Measurements from ENCODE around the gene EED. TPM values are rescaled to one million over a fixed set of nuclear protein-coding genes. Genes with fewer than 3 reads are reported as not detected.
A peak's percentile ranks its signal among the peaks of the same experiment; 100 is the strongest.

Gene EED
- total and polyA plus RNA-seq, 9 of the 15 experiments (the other 6 are each of a cell fraction or from before 2014, with no cell fraction given) = 33.0 to 110 (median 55.1) TPM

DNA sequence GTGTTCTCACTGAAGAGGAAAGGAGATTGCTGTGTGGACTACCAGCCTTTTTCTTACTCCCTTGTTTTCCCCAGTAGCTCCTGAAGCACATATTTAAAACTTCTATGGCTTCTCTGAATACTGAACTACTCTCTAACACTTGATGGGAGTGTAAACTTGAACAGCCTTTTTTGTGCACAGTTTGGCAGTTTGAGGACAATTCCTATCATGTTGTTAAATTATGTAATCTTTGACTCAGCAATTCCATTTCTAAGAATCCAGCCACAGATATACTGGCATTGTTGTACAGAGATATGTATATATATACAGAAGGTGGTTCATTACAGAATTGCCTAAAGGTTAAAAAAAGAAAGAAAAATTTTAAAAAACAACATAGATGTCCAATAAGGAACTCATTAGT is 47.1 kb upstream of the EED start (continued):
- TF ChIP-seq, protein P1, sequence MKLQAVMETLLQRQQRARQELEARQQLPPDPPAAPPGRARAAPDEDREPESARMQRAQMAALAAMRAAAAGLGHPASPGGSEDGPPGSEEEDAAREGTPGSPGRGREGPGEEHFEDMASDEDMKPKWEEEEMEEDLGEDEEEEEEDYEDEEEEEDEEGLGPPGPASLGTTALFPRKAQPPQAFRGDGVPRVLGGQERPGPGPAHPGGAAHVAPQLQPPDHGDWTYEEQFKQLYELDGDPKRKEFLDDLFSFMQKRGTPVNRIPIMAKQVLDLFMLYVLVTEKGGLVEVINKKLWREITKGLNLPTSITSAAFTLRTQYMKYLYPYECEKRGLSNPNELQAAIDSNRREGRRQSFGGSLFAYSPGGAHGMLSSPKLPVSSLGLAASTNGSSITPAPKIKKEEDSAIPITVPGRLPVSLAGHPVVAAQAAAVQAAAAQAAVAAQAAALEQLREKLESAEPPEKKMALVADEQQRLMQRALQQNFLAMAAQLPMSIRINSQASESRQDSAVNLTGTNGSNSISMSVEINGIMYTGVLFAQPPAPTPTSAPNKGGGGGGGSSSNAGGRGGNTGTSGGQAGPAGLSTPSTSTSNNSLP (IDR thresholded peaks at IDR 0.05; ENCODE audit: borderline replicate concordance, low read depth, low read length) = 0 out of 2 replicates have a peak, but pooled peaks have one; percentile 38
- TF ChIP-seq ZNF263 (CRISPR knock-in tag; IDR thresholded peaks at IDR 0.05; ENCODE audit: borderline replicate concordance) (no peak), NFE2 (IDR thresholded peaks at IDR 0.05; ENCODE audit: low read depth) (peak; percentile 89), HNRNPLL (IDR thresholded peaks at IDR 0.05; ENCODE audit: low read depth, low read length, poor library complexity, severe bottlenecking) (no peak), TCF3 (CRISPR knock-in tag; IDR thresholded peaks at IDR 0.05) (peak; percentile 37; the same call in 1 of the 2 replicates), SMAD1 (IDR thresholded peaks at IDR 0.05; ENCODE audit: low read depth, low read length, partially characterized antibody) (peak; percentile 38), SMARCA4 (IDR thresholded peaks at IDR 0.05) (peak; percentile 63; the same call in 1 of the 2 replicates), ZNF76 (CRISPR knock-in tag; IDR thresholded peaks at IDR 0.05; ENCODE audit: borderline replicate concordance) (no peak), RFX1 (IDR thresholded peaks at IDR 0.05) (no peak), KAT2B (IDR thresholded peaks at IDR 0.05; ENCODE audit: low read depth, low read length) (no peak), JUND (IDR thresholded peaks at IDR 0.05; ENCODE audit: borderline replicate concordance, low read depth, low read length) (peak; percentile 55), JUND (tag; IDR thresholded peaks at IDR 0.05; ENCODE audit: borderline replicate concordance, low read depth, low read length) (peak; percentile 68; the same call in 1 of the 3 replicates), TRIM28 (IDR thresholded peaks at IDR 0.05) (no peak), HMGN3 (IDR thresholded peaks at IDR 0.05; ENCODE audit: borderline replicate concordance, extremely low read depth, insufficient read length, low read depth, low read length) (no peak), NFXL1 (CRISPR knock-in tag; IDR thresholded peaks at IDR 0.05) (no peak), DDX20 (tag; IDR thresholded peaks at IDR 0.05; ENCODE audit: low read depth) (no peak), DPF2 (IDR thresholded peaks at IDR 0.05) (peak; percentile 38; the same call in 1 of the 2 replicates), ZNF140 (CRISPR knock-in tag; IDR thresholded peaks at IDR 0.05) (no peak), ZNF584 (CRISPR knock-in tag; IDR thresholded peaks at IDR 0.05; ENCODE audit: low read depth) (no peak), MYBL2 (IDR thresholded peaks at IDR 0.05; ENCODE audit: low read depth) (no peak), MYBL2 (CRISPR knock-in tag; IDR thresholded peaks at IDR 0.05; ENCODE audit: borderline replicate concordance) (no peak), MYC (IDR thresholded peaks at IDR 0.05; ENCODE audit: low read depth, low read length) (no peak), MYC (CRISPR knock-in tag; IDR thresholded peaks at IDR 0.05; ENCODE audit: borderline replicate concordance, low read depth) (no peak)
- TF ChIP-seq, protein P2, sequence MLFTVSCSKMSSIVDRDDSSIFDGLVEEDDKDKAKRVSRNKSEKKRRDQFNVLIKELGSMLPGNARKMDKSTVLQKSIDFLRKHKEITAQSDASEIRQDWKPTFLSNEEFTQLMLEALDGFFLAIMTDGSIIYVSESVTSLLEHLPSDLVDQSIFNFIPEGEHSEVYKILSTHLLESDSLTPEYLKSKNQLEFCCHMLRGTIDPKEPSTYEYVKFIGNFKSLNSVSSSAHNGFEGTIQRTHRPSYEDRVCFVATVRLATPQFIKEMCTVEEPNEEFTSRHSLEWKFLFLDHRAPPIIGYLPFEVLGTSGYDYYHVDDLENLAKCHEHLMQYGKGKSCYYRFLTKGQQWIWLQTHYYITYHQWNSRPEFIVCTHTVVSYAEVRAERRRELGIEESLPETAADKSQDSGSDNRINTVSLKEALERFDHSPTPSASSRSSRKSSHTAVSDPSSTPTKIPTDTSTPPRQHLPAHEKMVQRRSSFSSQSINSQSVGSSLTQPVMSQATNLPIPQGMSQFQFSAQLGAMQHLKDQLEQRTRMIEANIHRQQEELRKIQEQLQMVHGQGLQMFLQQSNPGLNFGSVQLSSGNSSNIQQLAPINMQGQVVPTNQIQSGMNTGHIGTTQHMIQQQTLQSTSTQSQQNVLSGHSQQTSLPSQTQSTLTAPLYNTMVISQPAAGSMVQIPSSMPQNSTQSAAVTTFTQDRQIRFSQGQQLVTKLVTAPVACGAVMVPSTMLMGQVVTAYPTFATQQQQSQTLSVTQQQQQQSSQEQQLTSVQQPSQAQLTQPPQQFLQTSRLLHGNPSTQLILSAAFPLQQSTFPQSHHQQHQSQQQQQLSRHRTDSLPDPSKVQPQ (CRISPR knock-in tag; IDR thresholded peaks at IDR 0.05; ENCODE audit: borderline replicate concordance) = no peak
